SU-DHL-6 (cell line): ENCODE data around the gene UBA1.
"Not testable (repeated sequence)": the region's sequence is repeated elsewhere in the genome, so short reads cannot be mapped to it uniquely, and the experiment has no call there.

Experiments used
- H2AFZ ChIP-seq: fragments of 200-600 bp; sonication (generic); 2 replicates; pipeline ENCODE4 v1.6.1; 2014; ENCODE audit warnings: low read depth, mild to moderate bottlenecking, moderate library complexity, mixed read lengths, antibody characterized with exemption, low read length; ENCODE audit not compliant: severe bottlenecking
- H3F3A ChIP-seq: fragments of 200-600 bp; shearing (Covaris generic); 2 replicates; pipeline ENCODE4 v1.6.0; 2016; ENCODE audit warnings: antibody characterized with exemption, mild to moderate bottlenecking; ENCODE audit not compliant: insufficient read depth
- H3K27ac ChIP-seq: fragments of 200-600 bp; sonication (generic); 2 replicates; pipeline ENCODE4 v1.5.1; 2016; ENCODE audit warnings: low read depth, mild to moderate bottlenecking, low read length, moderate library complexity, mixed read lengths
- H3K27me3 ChIP-seq: fragments of 200-600 bp; sonication (generic), shearing (Covaris generic); 2 replicates; pipeline ENCODE4 v1.6.0; 2014; ENCODE audit warnings: mild to moderate bottlenecking, low read length
- H3K36me3 ChIP-seq: fragments of 200-600 bp; sonication (generic); 2 replicates; pipeline ENCODE4 v1.6.1; 2014; ENCODE audit warnings: mild to moderate bottlenecking, low read length, mixed read lengths
- H3K4me2 ChIP-seq: fragments of 300-600, 200-600 bp; shearing (Covaris generic), sonication (generic); 2 replicates; pipeline ENCODE4 v1.6.0; 2014; ENCODE audit warnings: low read length, low read depth, mild to moderate bottlenecking; ENCODE audit not compliant: poor library complexity, severe bottlenecking
- H3K4me3 ChIP-seq: fragments of 200-600 bp; sonication (generic); 2 replicates; pipeline ENCODE4 v1.5.1; 2014; ENCODE audit warnings: antibody characterized with exemption, low read length, mild to moderate bottlenecking, mixed read lengths; ENCODE audit not compliant: insufficient read depth, poor library complexity, severe bottlenecking
- H3K79me2 ChIP-seq: fragments of 200-600 bp; sonication (generic); 2 replicates; pipeline ENCODE4 v1.6.1; 2014; ENCODE audit warnings: mild to moderate bottlenecking, low read length, moderate library complexity; ENCODE audit not compliant: insufficient read depth
- H3K9ac ChIP-seq: fragments of 200-600 bp; sonication (generic); 2 replicates; pipeline ENCODE4 v1.7.0; 2014; ENCODE audit warnings: mild to moderate bottlenecking, low read length
- H3K9me2 ChIP-seq: fragments of 200-600 bp; sonication (generic); replicated peaks from 2 replicates; pipeline ENCODE4 v1.6.1; 2014; ENCODE audit warnings: low read length; ENCODE audit not compliant: insufficient read depth
- H3K9me3 ChIP-seq: fragments of 200-600 bp; sonication (generic); 2 replicates; pipeline ENCODE4 v1.6.1; 2014; ENCODE audit warnings: low read length, mixed read lengths; ENCODE audit not compliant: insufficient read depth
- H4K20me1 ChIP-seq: fragments of 200-600 bp; sonication (generic); 2 replicates; pipeline ENCODE4 v1.6.1; 2014; ENCODE audit warnings: low read depth, mild to moderate bottlenecking, antibody characterized with exemption, low read length, moderate library complexity, mixed read lengths
- EZH2phosphoT487 ChIP-seq: fragments of 200-600 bp; sonication (generic), shearing (Covaris generic); conservative IDR thresholded peaks from 2 replicates; pipeline ENCODE4 v1.6.1; 2018; ENCODE audit warnings: mild to moderate bottlenecking, antibody characterized with exemption, low read length, moderate library complexity, mixed read lengths
- TF ChIP-seq, protein P1 (sequence below): fragments of 200-600 bp; sonication (generic); IDR thresholded peaks from one replicate; pipeline ENCODE4 v1.5.1; 2017; ENCODE audit warnings: antibody characterized with exemption, mild to moderate bottlenecking, low read length, moderate library complexity; ENCODE audit not compliant: insufficient read depth, poor library complexity, severe bottlenecking

Gene UBA1

DNA sequence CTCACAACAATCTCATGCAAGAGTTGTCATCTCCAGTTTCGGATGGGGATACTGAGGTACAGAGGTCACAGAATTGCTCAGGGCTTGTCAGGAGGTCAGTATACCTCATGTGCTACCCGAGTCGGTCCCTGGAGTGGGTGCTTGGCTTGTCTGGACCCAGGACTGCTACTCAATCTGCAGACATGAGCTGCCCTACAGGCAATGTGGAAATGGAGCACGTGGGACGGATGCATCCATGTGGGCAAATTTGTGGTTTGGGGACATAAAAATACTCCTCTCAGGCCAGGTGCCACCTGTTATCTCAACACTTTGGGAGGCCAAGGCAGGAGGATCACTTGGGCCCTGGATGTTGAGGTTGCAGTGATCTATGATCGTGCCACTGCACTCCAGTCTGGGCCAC lies 54.9 kb downstream of the UBA1 start:
- Histone ChIP-seq H3K27me3 (no peaks in the 10 kb centered on the region), H3K79me2 (no peaks in the 10 kb centered on the region), H3K9ac (no peak overlapping the region), H3K9me2 (no peaks in the 10 kb centered on the region), H3K4me2 (no peak overlapping the region), H3K36me3 (no peaks in the 10 kb centered on the region), H4K20me1 (no peaks in the 10 kb centered on the region), H3F3A (no peaks in the 10 kb centered on the region), H3K9me3 (no peaks in the 10 kb centered on the region), H3K27ac (no peak overlapping the region), H2AFZ (no peak overlapping the region), H3K4me3 (no peak overlapping the region)
- TF ChIP-seq, protein P1, sequence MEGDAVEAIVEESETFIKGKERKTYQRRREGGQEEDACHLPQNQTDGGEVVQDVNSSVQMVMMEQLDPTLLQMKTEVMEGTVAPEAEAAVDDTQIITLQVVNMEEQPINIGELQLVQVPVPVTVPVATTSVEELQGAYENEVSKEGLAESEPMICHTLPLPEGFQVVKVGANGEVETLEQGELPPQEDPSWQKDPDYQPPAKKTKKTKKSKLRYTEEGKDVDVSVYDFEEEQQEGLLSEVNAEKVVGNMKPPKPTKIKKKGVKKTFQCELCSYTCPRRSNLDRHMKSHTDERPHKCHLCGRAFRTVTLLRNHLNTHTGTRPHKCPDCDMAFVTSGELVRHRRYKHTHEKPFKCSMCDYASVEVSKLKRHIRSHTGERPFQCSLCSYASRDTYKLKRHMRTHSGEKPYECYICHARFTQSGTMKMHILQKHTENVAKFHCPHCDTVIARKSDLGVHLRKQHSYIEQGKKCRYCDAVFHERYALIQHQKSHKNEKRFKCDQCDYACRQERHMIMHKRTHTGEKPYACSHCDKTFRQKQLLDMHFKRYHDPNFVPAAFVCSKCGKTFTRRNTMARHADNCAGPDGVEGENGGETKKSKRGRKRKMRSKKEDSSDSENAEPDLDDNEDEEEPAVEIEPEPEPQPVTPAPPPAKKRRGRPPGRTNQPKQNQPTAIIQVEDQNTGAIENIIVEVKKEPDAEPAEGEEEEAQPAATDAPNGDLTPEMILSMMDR: no peak
- TF ChIP-seq EZH2phosphoT487: no peak

DNA sequence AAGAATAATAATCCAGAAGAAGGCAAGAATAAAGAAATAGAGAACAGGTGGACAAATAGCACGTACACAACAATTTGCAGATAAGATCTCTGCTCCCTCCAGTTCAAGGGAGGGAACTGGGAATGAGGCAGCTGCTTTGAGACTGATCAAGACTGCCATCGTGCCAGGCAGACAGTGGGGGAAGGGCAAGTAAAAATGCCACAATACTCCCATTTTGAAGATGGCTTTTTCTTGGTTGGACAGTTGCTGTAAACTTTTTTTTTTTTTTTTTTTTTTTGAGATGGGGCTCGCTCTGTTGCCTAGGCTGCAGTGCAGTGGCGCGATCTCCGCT lies 56.4 kb downstream of the UBA1 start:
- no peak overlapping the region for H2AFZ ChIP-seq
- H3K4me2 ChIP-seq: no peak overlapping the region
- no peaks in the 10 kb centered on the region for H3K9me2 ChIP-seq
- H3F3A ChIP-seq: no peaks in the 10 kb centered on the region
- H4K20me1 ChIP-seq: no peaks in the 10 kb centered on the region
- no peaks in the 10 kb centered on the region for H3K36me3 ChIP-seq
- no peak overlapping the region for H3K4me3 ChIP-seq
- H3K9me3 ChIP-seq: no peaks in the 10 kb centered on the region
- no peaks in the 10 kb centered on the region for H3K79me2 ChIP-seq
- H3K27ac ChIP-seq: no peak overlapping the region
- no peak for TF ChIP-seq EZH2phosphoT487
- TF ChIP-seq, protein P1: no peak
- H3K27me3 ChIP-seq: no peaks in the 10 kb centered on the region
- no peak overlapping the region for H3K9ac ChIP-seq

DNA sequence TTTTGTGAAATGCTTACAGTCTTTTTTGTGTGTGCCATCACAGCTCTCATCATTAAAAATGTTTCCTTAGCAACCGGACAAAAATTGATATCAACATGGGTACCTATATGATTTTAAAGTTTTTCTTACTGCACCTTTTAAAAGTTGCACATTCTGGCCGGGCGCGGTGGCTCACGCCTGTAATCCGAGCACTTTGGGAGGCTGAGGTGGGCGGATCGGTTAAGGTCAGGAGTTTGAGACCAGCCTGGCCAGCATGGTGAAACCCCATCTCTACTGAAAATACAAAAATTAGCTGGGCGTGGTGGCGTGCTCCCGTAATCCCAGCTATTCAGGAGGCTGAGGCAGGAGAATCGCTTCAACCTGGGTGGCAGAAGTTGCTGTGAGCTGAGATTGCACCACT lies 64.0 kb downstream of the UBA1 start:
- H3K4me2 ChIP-seq, H3K9ac ChIP-seq, H3K27me3 ChIP-seq, H2AFZ ChIP-seq, H3F3A ChIP-seq, H3K9me3 ChIP-seq, H4K20me1 ChIP-seq, H3K9me2 ChIP-seq, H3K4me3 ChIP-seq, H3K27ac ChIP-seq, H3K79me2 ChIP-seq, H3K36me3 ChIP-seq: not testable (repeated sequence)
